CD4-positive, alpha-beta memory T cell (primary cell): ENCODE measurements around the gene FTMT. TPM values are rescaled to one million over a fixed set of nuclear protein-coding genes. Genes with fewer than 3 reads are reported as not detected.
"Not testable (repeated sequence)": the region's sequence is repeated elsewhere in the genome, so short reads cannot be mapped to it uniquely, and the experiment has no call there.

ENCODE experiments used
- CTCF ChIA-PET: fragments of 350-600 bp; sonication (Branson Sonifier 250); formaldehyde crosslinking; loops from one replicate; lab custom pipeline; 2021; ENCODE audit warnings: inconsistent platforms; ENCODE audit not compliant: partially characterized antibody; lab: Charles Lee
- POLR2A ChIA-PET: fragments of 350-600 bp; sonication (Branson Sonifier 250); formaldehyde crosslinking; loops from one replicate; lab custom pipeline; 2021; ENCODE audit not compliant: partially characterized antibody; lab: Charles Lee
- DNase-seq, 5 donors: peaks; one replicate each; pipeline versions ENCODE4 v3.0.0 to v3.0.0-alpha.2; 2020 to 2022; ENCODE audit warnings: mixed read lengths in 1 of 5
- H3K27ac ChIP-seq: one replicate; pipeline ENCODE4 v1.7.0; 2013; ENCODE audit warnings: low read depth, low read length
- H3K27me3 ChIP-seq: 2 replicates; pipeline ENCODE4 v1.7.0; 2013; ENCODE audit warnings: mild to moderate bottlenecking, low read length, moderate library complexity; ENCODE audit not compliant: insufficient read depth
- H3K36me3 ChIP-seq: 2 replicates; pipeline ENCODE4 v1.7.0; 2013; ENCODE audit warnings: mild to moderate bottlenecking, low read length, moderate library complexity; ENCODE audit not compliant: insufficient read depth
- H3K4me1 ChIP-seq: 2 replicates; pipeline ENCODE4 v1.7.0; 2013; ENCODE audit warnings: mild to moderate bottlenecking, low read length, moderate library complexity; ENCODE audit not compliant: insufficient read depth
- H3K4me3 ChIP-seq, 2 donors: one replicate each; pipeline ENCODE4 v1.7.0; 2013; ENCODE audit warnings: low read length in 2 of 2, mild to moderate bottlenecking in 1 of 2
- H3K9me3 ChIP-seq, 2 donors: one replicate each; pipeline ENCODE4 v1.7.0; 2013; ENCODE audit warnings: low read length in 2 of 2, control low read depth in 1 of 2; ENCODE audit not compliant: control insufficient read depth in 1 of 2
- H3K27ac Mint-ChIP-seq, 7 donors: one replicate each; pipeline ENCODE4 v1.8.0; 2020 to 2021; ENCODE audit warnings: mixed read lengths in 7 of 7, mild to moderate bottlenecking in 6 of 7, inconsistent platforms in 3 of 7, moderate library complexity in 3 of 7
- H3K27me3 Mint-ChIP-seq, 2 donors: one replicate each; pipeline ENCODE4 v1.8.0; 2020 to 2021; ENCODE audit warnings: mixed read lengths in 2 of 2
- H3K36me3 Mint-ChIP-seq, 2 donors: one replicate each; pipeline ENCODE4 v1.8.0; 2020 to 2021; ENCODE audit warnings: mixed read lengths in 2 of 2, inconsistent platforms in 1 of 2, mild to moderate bottlenecking in 1 of 2
- H3K4me1 Mint-ChIP-seq, 4 donors: one replicate each; pipeline ENCODE4 v1.8.0; 2020 to 2021; ENCODE audit warnings: mixed read lengths in 4 of 4, mild to moderate bottlenecking in 1 of 4
- H3K4me3 Mint-ChIP-seq, 8 donors: one replicate each; pipeline ENCODE4 v1.8.0; 2020 to 2021; ENCODE audit warnings: mixed read lengths in 8 of 8, mild to moderate bottlenecking in 7 of 8, moderate library complexity in 6 of 8, inconsistent platforms in 3 of 8
- H3K9me3 Mint-ChIP-seq, 8 donors: one replicate each; pipeline ENCODE4 v1.8.0; 2020 to 2021; ENCODE audit warnings: mixed read lengths in 8 of 8, mild to moderate bottlenecking in 5 of 8, inconsistent platforms in 3 of 8, moderate library complexity in 1 of 8
- intact Hi-C: fragments of 100-400 bp; cut with micrococcal nuclease; formaldehyde crosslinking; loops from one replicate; pipeline ENCODE4 v1.15.1; 2023
- polyA plus RNA-seq, 2 donors: library from polyadenylated mRNA; unstranded; fragments of 300-500 nt; fragmentation: Illumina TruSeq; gene quantifications; one replicate each; pipeline ENCODE4 v1.2.3, GENCODE V29; 2021
- total RNA-seq, 2 experiments: library from RNA; stranded (reverse); gene quantifications; one replicate each; pipeline ENCODE4 v1.2.3, GENCODE V29; 2021

Gene FTMT
- total RNA-seq (not detected), polyA plus RNA-seq (not detected)

- no peak within 1 kb of the TSS for H3K27ac ChIP-seq
- POLR2A ChIA-PET, result no interaction called here
- no peak within 1 kb of the TSS for H3K4me3 ChIP-seq
- Mint-ChIP-seq H3K4me3 (no peak within 1 kb of the TSS), H3K27ac (no peak within 1 kb of the TSS), H3K9me3 (peaks cover 0 to 3% (median 0%) of the 10 kb centered on the region in 8 donors), H3K27me3 (no peaks in the 10 kb centered on the region), H3K4me1 (no peaks in the 10 kb centered on the region), H3K36me3 (no peaks in the 10 kb centered on the region)
- no peaks in the 10 kb centered on the region for H3K9me3 ChIP-seq
- H3K36me3 ChIP-seq, result no peaks in the 10 kb centered on the region
- DNase-seq, result no peak
- no peaks in the 10 kb centered on the region for H3K27me3 ChIP-seq
- CTCF ChIA-PET, result no interaction called here
- intact Hi-C loops, result no loop called here
- H3K4me1 ChIP-seq, result no peaks in the 10 kb centered on the region
Measured at GRCh38 chr5:121851643-121852574, at the start of gene FTMT. Gene FTMT (plus strand): TSS chr5:121851882. CDS start chr5:121851964, 82 bp downstream.

- H3K9me3 ChIP-seq, POLR2A ChIA-PET, H3K27ac Mint-ChIP-seq, H3K36me3 Mint-ChIP-seq, DNase-seq, H3K4me1 ChIP-seq, H3K27ac ChIP-seq, intact Hi-C loops, H3K4me3 Mint-ChIP-seq, CTCF ChIA-PET, H3K36me3 ChIP-seq, H3K4me1 Mint-ChIP-seq, H3K27me3 ChIP-seq, H3K27me3 Mint-ChIP-seq, H3K4me3 ChIP-seq: not testable (repeated sequence)
- H3K9me3 Mint-ChIP-seq, result peaks cover 0 to 12% (median 4%) of the 10 kb centered on the region in 8 donors
Measured at GRCh38 chr5:121805251-121805650, 46.4 kb upstream of the FTMT start.

- no peak for DNase-seq
- Histone ChIP-seq H3K9me3 (no peaks in the 10 kb centered on the region), H3K4me1 (no peaks in the 10 kb centered on the region), H3K36me3 (no peaks in the 10 kb centered on the region), H3K4me3 (no peak overlapping the region), H3K27me3 (no peaks in the 10 kb centered on the region), H3K27ac (no peak overlapping the region)
- H3K9me3 Mint-ChIP-seq, result peaks cover 0 to 12% (median 7%) of the 10 kb centered on the region in 8 donors
- POLR2A ChIA-PET, result no interaction called here
- no peak overlapping the region for H3K4me3 Mint-ChIP-seq
- no peaks in the 10 kb centered on the region for H3K27me3 Mint-ChIP-seq
- intact Hi-C loops, result no loop called here
- CTCF ChIA-PET, result no interaction called here
- H3K4me1 Mint-ChIP-seq, result no peaks in the 10 kb centered on the region
- H3K27ac Mint-ChIP-seq, result no peak overlapping the region
- H3K36me3 Mint-ChIP-seq, result no peaks in the 10 kb centered on the region
Measured at GRCh38 chr5:121805911-121806310, 45.8 kb upstream of the FTMT start.

GRCh38 chr5:121816164-121816563 is 35.5 kb upstream of the FTMT start:
- no peak overlapping the region for H3K4me3 Mint-ChIP-seq
- intact Hi-C loops, result no loop called here
- no peak overlapping the region for H3K27ac Mint-ChIP-seq
- no peaks in the 10 kb centered on the region for H3K4me1 ChIP-seq
- H3K9me3 Mint-ChIP-seq, result peaks cover 0 to 8% (median 5%) of the 10 kb centered on the region in 8 donors
- H3K27ac ChIP-seq, result no peak overlapping the region
- H3K4me1 Mint-ChIP-seq, result no peaks in the 10 kb centered on the region
- H3K4me3 ChIP-seq, result no peak overlapping the region
- no peaks in the 10 kb centered on the region for H3K36me3 ChIP-seq
- ChIA-PET POLR2A (no interaction called here), CTCF (no interaction called here)
- H3K27me3 Mint-ChIP-seq, result no peaks in the 10 kb centered on the region
- no peaks in the 10 kb centered on the region for H3K9me3 ChIP-seq
- DNase-seq, result no peak
- no peaks in the 10 kb centered on the region for H3K36me3 Mint-ChIP-seq
- H3K27me3 ChIP-seq, result no peaks in the 10 kb centered on the region

GRCh38 chr5:121819682-121820261 is 31.9 kb upstream of the FTMT start:
- H3K27me3 Mint-ChIP-seq, result no peaks in the 10 kb centered on the region
- Histone ChIP-seq H3K27me3 (no peaks in the 10 kb centered on the region), H3K4me3 (no peak overlapping the region), H3K4me1 (no peaks in the 10 kb centered on the region), H3K27ac (no peak overlapping the region), H3K36me3 (no peaks in the 10 kb centered on the region), H3K9me3 (no peaks in the 10 kb centered on the region)
- no peak overlapping the region for H3K4me3 Mint-ChIP-seq
- H3K36me3 Mint-ChIP-seq, result no peaks in the 10 kb centered on the region
- intact Hi-C loops, result no loop called here
- H3K4me1 Mint-ChIP-seq, result no peaks in the 10 kb centered on the region
- ChIA-PET POLR2A (no interaction called here), CTCF (no interaction called here)
- no peak for DNase-seq
- peaks cover 0 to 8% (median 0%) of the 10 kb centered on the region in 8 donors for H3K9me3 Mint-ChIP-seq
- no peak overlapping the region for H3K27ac Mint-ChIP-seq

- H3K4me1 Mint-ChIP-seq, result no peaks in the 10 kb centered on the region
- H3K27me3 ChIP-seq, result no peaks in the 10 kb centered on the region
- H3K9me3 ChIP-seq, result no peaks in the 10 kb centered on the region
- no peaks in the 10 kb centered on the region for H3K4me1 ChIP-seq
- no peak for DNase-seq
- H3K36me3 ChIP-seq, result no peaks in the 10 kb centered on the region
- no peak overlapping the region for H3K4me3 Mint-ChIP-seq
- no peak overlapping the region for H3K27ac Mint-ChIP-seq
- H3K27ac ChIP-seq, result no peak overlapping the region
- H3K36me3 Mint-ChIP-seq, result no peaks in the 10 kb centered on the region
- peaks cover 0 to 2% of the 10 kb centered on the region in 2 donors for H3K27me3 Mint-ChIP-seq
- no peak overlapping the region for H3K4me3 ChIP-seq
- POLR2A ChIA-PET, result no interaction called here
- CTCF ChIA-PET, result no interaction called here
- intact Hi-C loops, result no loop called here
- peaks cover 0 to 8% (median 3%) of the 10 kb centered on the region in 8 donors for H3K9me3 Mint-ChIP-seq
Measured at GRCh38 chr5:121833617-121834016, 18.1 kb upstream of the FTMT start.

- Histone ChIP-seq H3K27me3 (no peaks in the 10 kb centered on the region), H3K4me3 (no peak overlapping the region), H3K27ac (no peak overlapping the region), H3K36me3 (no peaks in the 10 kb centered on the region), H3K4me1 (no peaks in the 10 kb centered on the region), H3K9me3 (no peaks in the 10 kb centered on the region)
- no peak overlapping the region for H3K27ac Mint-ChIP-seq
- no peak overlapping the region for H3K4me3 Mint-ChIP-seq
- CTCF ChIA-PET, result no interaction called here
- POLR2A ChIA-PET, result no interaction called here
- no peaks in the 10 kb centered on the region for H3K4me1 Mint-ChIP-seq
- no peaks in the 10 kb centered on the region for H3K36me3 Mint-ChIP-seq
- H3K9me3 Mint-ChIP-seq, result peaks cover 0 to 8% (median 3%) of the 10 kb centered on the region in 8 donors
- DNase-seq, result no peak
- peaks cover 0 to 2% of the 10 kb centered on the region in 2 donors for H3K27me3 Mint-ChIP-seq
- intact Hi-C loops, result no loop called here
Measured at GRCh38 chr5:121834021-121834420, 17.7 kb upstream of the FTMT start.
